MCF 10A (cell line): ENCODE results near the gene ZNF750. TPM values are rescaled to one million over a fixed set of nuclear protein-coding genes. Genes with fewer than 3 reads are reported as not detected.

Experiments
- BruUV-seq: library from RNA; stranded (reverse); fragments of 400-500 nt; replicated peaks from 2 replicates; lab custom pipeline; 2021; lab: Mats Ljungman, UMichigan
- CTCF ChIA-PET: fragments of 300-600 bp; sonication (Branson Sonifier 250); formaldehyde crosslinking; extraction: SDS; loops from one replicate; lab custom pipeline; 2021; ENCODE audit warnings: antibody characterized with exemption, inconsistent platforms; lab: Yijun Ruan, JAX
- POLR2A ChIA-PET: fragments of 300-600, 350-650 bp; sonication (Branson Sonifier 250); formaldehyde crosslinking; extraction: SDS; loops from one replicate; lab custom pipeline; 2020; ENCODE audit warnings: antibody characterized with exemption, inconsistent platforms; lab: Yijun Ruan, JAX
- DNase-seq: peaks from one replicate; pipeline ENCODE4 v3.0.0-alpha.2; 2018; ENCODE audit not compliant: unreplicated experiment
- H3K27ac Mint-ChIP-seq: one replicate; pipeline ENCODE4 v1.8.0; 2022; ENCODE audit warnings: mild to moderate bottlenecking, low read depth, mixed read lengths; ENCODE audit not compliant: unreplicated experiment
- H3K27me3 Mint-ChIP-seq: one replicate; pipeline ENCODE4 v1.8.0; 2022; ENCODE audit warnings: mixed read lengths; ENCODE audit not compliant: insufficient read depth, unreplicated experiment
- H3K36me3 Mint-ChIP-seq: one replicate; pipeline ENCODE4 v1.8.0; 2022; ENCODE audit warnings: mild to moderate bottlenecking, moderate library complexity, mixed read lengths; ENCODE audit not compliant: insufficient read depth, unreplicated experiment
- H3K4me1 Mint-ChIP-seq: one replicate; pipeline ENCODE4 v1.8.0; 2022; ENCODE audit warnings: mixed read lengths; ENCODE audit not compliant: insufficient read depth, unreplicated experiment
- H3K4me3 Mint-ChIP-seq: one replicate; pipeline ENCODE4 v1.8.0; 2022; ENCODE audit warnings: mild to moderate bottlenecking, moderate library complexity, mixed read lengths; ENCODE audit not compliant: unreplicated experiment
- H3K9me3 Mint-ChIP-seq: one replicate; pipeline ENCODE4 v1.8.0; 2022; ENCODE audit warnings: mixed read lengths; ENCODE audit not compliant: unreplicated experiment
- CTCF ChIP-seq: fragments of 200-600 bp; IDR thresholded peaks from one replicate; pipeline ENCODE4 v1.8.0; 2022; ENCODE audit warnings: antibody characterized with exemption, mild to moderate bottlenecking; ENCODE audit not compliant: unreplicated experiment
- intact Hi-C: fragments of 100-400 bp; cut with micrococcal nuclease; formaldehyde crosslinking; loops from 2 replicates; pipeline ENCODE4 v1.14.1; 2022
- total RNA-seq: library from RNA; stranded (reverse); gene quantifications from 2 replicates; pipeline ENCODE4 v1.2.3, GENCODE V29; 2022

ZNF750 gene
- total RNA-seq, 1 experiment from 2014 or later, result 0.14 TPM

GRCh38 chr17:82884970-82885353 lies 45.1 kb upstream of the ZNF750 start:
- POLR2A ChIA-PET, result interaction anchor here (0.7 to 2.9 kb wide), 2 partner anchors 9 to 103 kb away, joined by 3 to 18 read pairs; no protein-coding TSS in a partner anchor
- H3K4me1 Mint-ChIP-seq, result peaks cover 9% of the 10 kb centered on the region

GRCh38 chr17:82884341-82884969 lies 44.6 kb upstream of the ZNF750 start:
- no peaks in the 10 kb centered on the region for H3K27me3 Mint-ChIP-seq
- intact Hi-C loops, result no loop called here

More at GRCh38 chr17:82884970-82885353, 45.1 kb upstream of the ZNF750 start:
- H3K27ac Mint-ChIP-seq, result no peak overlapping the region
- no peak overlapping the region for H3K4me3 Mint-ChIP-seq
- no TSS peak for BruUV-seq
- peaks cover 9% of the 10 kb centered on the region for H3K36me3 Mint-ChIP-seq
- H3K27me3 Mint-ChIP-seq, result no peaks in the 10 kb centered on the region
- CTCF ChIA-PET, result no interaction called here
- DNase-seq, result no peak
- no peak for TF ChIP-seq CTCF
- H3K9me3 Mint-ChIP-seq, result no peaks in the 10 kb centered on the region
- intact Hi-C loops, result no loop called here

GRCh38 chr17:82883419-82884031 lies 43.7 kb upstream of the ZNF750 start:
- ChIA-PET POLR2A (interaction anchor here (1.1 to 2.9 kb wide), 2 partner anchors 7 to 10 kb away, joined by 3 to 18 read pairs; no protein-coding TSS in a partner anchor), CTCF (interaction anchor here (0.7 to 0.8 kb wide), 2 partner anchors 8 to 102 kb away, joined by 3 to 4 read pairs; no protein-coding TSS in a partner anchor)
- Mint-ChIP-seq H3K4me1 (peaks cover 12% of the 10 kb centered on the region), H3K27me3 (no peaks in the 10 kb centered on the region), H3K27ac (no peak overlapping the region), H3K9me3 (no peaks in the 10 kb centered on the region), H3K36me3 (peaks cover 14% of the 10 kb centered on the region), H3K4me3 (no peak overlapping the region)
- no TSS peak for BruUV-seq
- no peak for TF ChIP-seq CTCF
- intact Hi-C loops, result no loop called here
- no peak for DNase-seq

More at GRCh38 chr17:82884341-82884969, 44.6 kb upstream of the ZNF750 start:
- no TSS peak for BruUV-seq
- Mint-ChIP-seq H3K4me3 (no peak overlapping the region), H3K36me3 (peaks cover 9% of the 10 kb centered on the region), H3K9me3 (no peaks in the 10 kb centered on the region), H3K4me1 (peaks cover 12% of the 10 kb centered on the region), H3K27ac (no peak overlapping the region)
- no peak for TF ChIP-seq CTCF
- DNase-seq, result no peak
- ChIA-PET POLR2A (interaction anchor here (0.7 to 2.9 kb wide), 2 partner anchors 8 to 102 kb away, joined by 3 to 18 read pairs; no protein-coding TSS in a partner anchor), CTCF (no interaction called here)

- Mint-ChIP-seq H3K27ac (no peak overlapping the region), H3K36me3 (peaks cover 19% of the 10 kb centered on the region)
- CTCF ChIA-PET, result interaction anchor here (0.8 kb wide), 1 partner anchor 101 kb away, joined by 4 read pairs; no protein-coding TSS in a partner anchor
These were observed 43.0 kb upstream of the ZNF750 start for GRCh38 chr17:82882715-82883418.

More at GRCh38 chr17:82882715-82883418, 43.0 kb upstream of the ZNF750 start:
- DNase-seq, result no peak
- intact Hi-C loops, result no loop called here
- Mint-ChIP-seq H3K4me1 (peaks cover 12% of the 10 kb centered on the region), H3K9me3 (no peaks in the 10 kb centered on the region), H3K4me3 (no peak overlapping the region), H3K27me3 (no peaks in the 10 kb centered on the region)
- no peak for TF ChIP-seq CTCF
- no TSS peak for BruUV-seq
- POLR2A ChIA-PET, result interaction anchor here (1.1 kb wide), 1 partner anchor 10 kb away, joined by 3 read pairs; no protein-coding TSS in a partner anchor
